SK-MEL-5 (cell line): Measurements from ENCODE around the gene RECQL5. TPM values are rescaled to one million over a fixed set of nuclear protein-coding genes. Genes with fewer than 3 reads are reported as not detected.

Source experiments
- DNase-seq: peaks from one replicate; pipeline ENCODE4 v3.0.0-alpha.2; 2016; ENCODE audit warnings: low read depth, low spot score
- in situ Hi-C: cut with HindIII; loops from 2 replicates; pipeline ENCODE4 v1.10.0; 2016; ENCODE audit warnings: low sequenced_read_pairs, high pct_unique_total_duplicates, low pct_unique_long_range_greater_than_20kb
- total RNA-seq: library from RNA; depleted of rRNA; stranded (reverse); fragments of >200 nt; shearing (Covaris generic); gene quantifications from 2 replicates; pipeline ENCODE4 v1.2.3, GENCODE V29; 2014

RECQL5 gene
- total RNA-seq, 1 experiment from 2014 or later, result 27.7 TPM

DNA sequence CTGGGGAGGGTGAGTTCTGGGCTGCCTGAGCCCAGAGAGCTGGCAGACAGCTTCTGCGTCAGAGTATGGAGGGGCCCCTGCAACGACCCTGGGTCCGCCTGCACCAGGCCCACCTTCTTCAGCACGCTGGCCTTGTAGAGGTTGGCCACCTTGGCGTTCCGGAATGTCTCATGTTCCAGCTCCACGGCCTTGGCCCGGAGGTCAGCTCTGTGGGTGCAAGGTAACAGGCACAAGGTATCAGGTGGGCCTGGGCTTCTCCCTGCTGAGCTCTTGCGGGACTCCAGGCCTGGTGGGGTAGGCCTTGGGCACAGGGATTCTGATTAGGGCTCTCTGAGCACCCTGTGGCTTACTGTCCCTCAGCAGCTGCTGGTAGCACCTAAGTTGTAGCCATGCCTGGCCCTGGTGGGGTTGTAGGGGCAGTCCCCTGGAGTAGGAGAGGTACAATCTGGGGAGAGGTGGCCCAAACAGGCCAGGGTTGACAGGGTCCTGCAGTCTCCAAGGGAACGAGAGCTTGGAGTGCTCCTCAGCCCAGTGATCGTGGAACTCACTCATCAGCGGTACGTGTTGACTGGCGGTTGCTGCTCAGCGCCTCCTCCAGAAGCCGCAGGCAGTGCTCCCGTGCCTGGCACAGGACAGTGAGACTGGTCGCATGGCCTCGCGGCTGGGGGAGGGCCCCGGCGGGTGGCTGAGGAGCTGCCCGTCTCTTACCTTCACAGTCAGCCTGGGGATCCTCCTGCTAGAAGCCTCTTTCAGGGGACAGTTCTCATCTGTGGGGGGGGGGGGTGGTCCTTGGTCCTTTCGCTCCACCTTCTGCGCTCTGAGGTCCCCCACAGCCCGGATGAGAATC, 36.7 kb downstream of the RECQL5 start:
- in situ Hi-C loops, result no loop called here
- no peak for DNase-seq

DNA sequence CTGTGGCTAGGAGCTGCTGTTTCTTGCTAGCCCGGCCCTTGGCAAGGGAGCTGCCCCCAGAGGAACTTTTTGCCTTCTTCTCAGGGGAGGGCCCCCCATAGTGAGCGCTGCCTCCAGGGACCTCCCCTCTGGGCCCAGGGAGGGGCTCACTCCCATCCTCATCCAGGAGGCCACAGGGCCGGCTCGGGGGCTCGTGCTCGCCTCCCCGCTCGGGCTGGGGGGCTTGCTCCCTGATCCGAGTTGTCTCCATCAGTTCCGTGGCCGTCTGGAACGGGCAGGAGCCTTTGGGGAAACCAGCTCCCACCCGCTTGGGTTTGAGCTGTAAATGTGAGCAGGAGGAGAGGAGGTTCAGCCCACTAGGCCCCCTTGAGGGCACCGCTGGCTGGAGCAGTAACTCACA, 37.8 kb downstream of the RECQL5 start:
- no peak for DNase-seq
- in situ Hi-C loops, result no loop called here

- in situ Hi-C loops, result no loop called here
- no peak for DNase-seq
These were observed 38.5 kb downstream of the RECQL5 start for GRCh38 chr17:75628425-75628824.

DNA sequence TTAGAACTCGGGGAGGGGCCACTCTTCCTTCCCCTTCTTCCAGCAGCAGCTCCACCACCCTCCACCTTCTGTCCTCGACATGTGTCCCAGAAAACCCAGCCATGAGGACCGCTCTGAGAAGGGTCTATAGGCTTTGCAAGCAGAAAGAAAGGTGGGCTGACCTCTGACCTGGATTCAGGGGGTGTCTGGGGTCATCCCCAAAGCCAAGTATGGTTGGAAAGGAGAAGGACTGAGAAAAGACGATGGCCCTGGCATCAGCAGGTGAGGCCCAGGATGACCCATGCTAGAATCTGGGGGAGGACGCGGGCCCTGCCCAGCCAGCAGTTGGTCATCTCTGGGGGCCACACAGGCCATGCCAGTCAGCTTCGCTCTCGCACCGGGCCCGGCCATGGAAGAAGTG, 39.9 kb downstream of the RECQL5 start:
- DNase-seq, result no peak
- in situ Hi-C loops, result no loop called here

GRCh38 chr17:75626496-75627038, 40.4 kb downstream of the RECQL5 start:
- DNase-seq, result no peak
- in situ Hi-C loops, result no loop called here

DNA sequence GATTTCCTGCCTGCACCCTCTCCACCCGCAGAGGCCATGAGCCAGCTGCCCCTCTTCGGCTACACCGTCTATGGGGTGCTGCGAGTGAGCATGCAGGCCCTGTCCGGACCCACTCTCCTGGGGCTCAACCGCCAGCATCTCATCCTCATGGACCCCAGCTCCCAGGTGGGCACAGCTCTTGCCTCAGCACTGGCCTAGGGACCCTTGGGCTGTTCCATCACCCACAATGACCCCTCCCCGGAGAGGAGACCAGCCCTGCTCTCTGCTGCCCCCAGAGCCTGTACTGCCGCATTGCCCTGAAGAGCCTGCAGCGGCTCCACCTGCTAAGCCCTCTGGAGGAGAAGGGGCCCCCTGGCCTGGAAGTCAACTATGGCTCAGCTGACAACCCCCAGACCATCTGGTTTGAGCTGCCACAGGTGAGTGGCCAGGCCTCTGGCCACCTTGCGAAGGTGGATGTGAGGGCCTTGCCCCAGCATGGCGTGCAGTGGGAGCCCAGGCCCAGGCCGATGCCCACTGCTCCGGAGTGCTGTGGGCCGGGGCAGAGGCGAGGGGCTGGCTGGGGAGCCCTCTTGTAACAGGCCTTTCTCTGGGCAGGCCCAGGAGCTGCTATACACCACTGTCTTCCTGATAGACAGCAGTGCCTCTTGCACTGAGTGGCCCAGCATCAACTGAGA, 41.0 kb downstream of the RECQL5 start:
- in situ Hi-C loops, result no loop called here
- DNase-seq, result peak; percentile 72

- DNase-seq, result no peak
These were observed 42.1 kb downstream of the RECQL5 start for GRCh38 chr17:75624714-75625345.

DNA sequence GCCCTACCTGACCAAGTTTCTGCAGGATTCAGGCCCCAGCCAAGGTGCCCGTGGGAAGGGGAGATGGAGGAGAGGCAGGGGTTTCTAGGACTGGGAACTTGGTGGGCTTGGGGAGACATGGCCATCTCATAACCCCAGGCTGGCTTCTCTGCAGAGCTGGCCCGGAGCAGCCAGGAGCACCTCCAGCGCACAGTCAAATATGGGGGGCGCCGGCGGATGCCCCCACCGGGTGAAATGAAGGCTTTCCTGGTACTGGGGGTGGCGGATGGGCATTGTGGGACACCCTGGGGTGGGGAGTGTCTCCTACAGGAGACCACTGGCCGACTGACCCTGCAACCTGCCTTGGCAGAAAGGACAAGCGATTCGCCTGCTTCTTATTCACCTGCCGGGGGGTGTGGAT, 42.9 kb downstream of the RECQL5 start:
- no peak for DNase-seq
- in situ Hi-C loops, result no loop called here

More at GRCh38 chr17:75624714-75625345, 42.1 kb downstream of the RECQL5 start:
- in situ Hi-C loops, result no loop called here

DNA sequence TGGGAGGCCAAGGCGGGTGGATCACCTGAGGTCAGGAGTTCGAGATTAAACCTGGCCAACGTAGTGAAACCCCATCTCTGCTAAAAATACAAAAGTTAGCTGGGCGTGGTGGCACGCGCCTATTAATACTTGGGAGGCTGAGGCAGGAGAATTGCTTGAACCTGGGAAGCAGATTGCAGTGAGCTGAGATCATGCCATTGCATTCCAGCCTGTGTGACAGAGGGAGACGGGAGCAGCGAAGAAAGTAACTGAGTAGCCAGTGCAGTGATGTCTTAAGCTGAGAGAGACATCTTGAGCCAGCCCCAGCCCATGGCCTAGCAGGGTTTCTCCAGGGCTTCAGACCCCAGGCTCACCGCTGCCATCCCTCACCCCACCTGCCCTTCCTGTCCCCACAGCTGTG, 43.6 kb downstream of the RECQL5 start:
- no peak for DNase-seq
- in situ Hi-C loops, result no loop called here

- DNase-seq, result no peak
- in situ Hi-C loops, result no loop called here
These were observed 44.1 kb downstream of the RECQL5 start for GRCh38 chr17:75622771-75623273.

DNA sequence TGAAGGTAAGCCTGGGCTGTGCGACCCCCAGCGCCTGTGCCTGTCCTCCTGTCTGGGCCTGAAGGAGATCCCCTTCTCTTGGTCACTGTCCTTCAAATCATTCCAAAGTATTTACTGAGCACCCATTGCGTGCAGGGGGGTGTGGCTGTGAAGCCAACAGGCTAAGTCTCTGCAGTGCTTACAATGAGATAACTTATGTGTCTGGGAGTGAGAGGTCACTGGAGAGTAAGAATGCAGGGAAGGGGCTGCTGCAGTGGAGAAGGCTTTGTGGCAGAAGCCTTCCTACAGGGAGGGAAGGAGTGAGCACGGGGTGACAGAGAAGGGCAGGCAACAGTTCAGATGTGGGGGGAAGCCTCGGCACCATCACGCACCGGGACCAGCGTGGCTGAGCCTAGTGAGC, 44.9 kb downstream of the RECQL5 start:
- DNase-seq, result no peak
- in situ Hi-C loops, result no loop called here

GRCh38 chr17:75621489-75621888, 45.5 kb downstream of the RECQL5 start:
- DNase-seq, result no peak
- in situ Hi-C loops, result no loop called here

DNA sequence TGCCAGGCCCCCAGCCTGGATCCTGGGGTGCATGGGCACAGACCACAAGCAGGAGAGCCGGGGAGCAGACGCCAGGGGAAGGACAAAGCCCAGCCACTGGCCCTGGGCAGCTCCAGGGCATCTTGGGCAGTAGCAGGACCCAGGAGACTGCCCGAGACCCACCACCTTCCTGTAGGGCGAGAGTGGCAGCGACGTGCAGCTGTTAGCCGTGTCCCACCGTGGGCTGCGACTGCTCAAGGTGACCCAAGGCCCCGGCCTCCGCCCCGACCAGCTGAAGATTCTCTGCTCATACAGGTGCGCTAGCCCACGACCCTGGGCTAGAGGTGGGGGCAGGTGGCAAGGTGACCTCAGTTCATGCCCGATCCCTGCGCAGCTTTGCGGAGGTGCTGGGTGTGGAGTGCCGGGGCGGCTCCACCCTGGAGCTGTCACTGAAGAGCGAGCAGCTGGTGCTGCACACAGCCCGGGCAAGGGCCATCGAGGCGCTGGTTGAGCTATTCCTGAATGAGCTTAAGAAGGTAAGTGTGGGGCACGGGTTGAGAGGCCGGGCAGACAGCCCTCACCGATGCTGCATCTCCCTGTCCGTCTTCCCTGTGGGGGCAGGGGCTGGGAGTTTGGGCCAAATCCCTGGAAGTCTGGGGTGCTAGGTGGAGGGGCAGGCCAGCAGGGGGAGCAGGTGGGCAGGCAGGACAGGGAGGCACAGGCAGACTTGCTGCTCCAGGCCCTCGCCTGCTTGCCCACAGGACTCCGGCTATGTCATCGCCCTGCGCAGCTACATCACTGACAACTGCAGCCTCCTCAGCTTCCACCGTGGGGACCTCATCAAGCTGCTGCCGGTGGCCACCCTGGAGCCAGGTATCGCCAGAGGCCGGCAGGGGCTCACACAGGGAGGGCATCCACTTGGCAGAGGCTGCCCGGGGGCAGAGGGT, 47.2 kb downstream of the RECQL5 start:
- in situ Hi-C loops, result no loop called here
- DNase-seq, result peak; percentile 65

DNA sequence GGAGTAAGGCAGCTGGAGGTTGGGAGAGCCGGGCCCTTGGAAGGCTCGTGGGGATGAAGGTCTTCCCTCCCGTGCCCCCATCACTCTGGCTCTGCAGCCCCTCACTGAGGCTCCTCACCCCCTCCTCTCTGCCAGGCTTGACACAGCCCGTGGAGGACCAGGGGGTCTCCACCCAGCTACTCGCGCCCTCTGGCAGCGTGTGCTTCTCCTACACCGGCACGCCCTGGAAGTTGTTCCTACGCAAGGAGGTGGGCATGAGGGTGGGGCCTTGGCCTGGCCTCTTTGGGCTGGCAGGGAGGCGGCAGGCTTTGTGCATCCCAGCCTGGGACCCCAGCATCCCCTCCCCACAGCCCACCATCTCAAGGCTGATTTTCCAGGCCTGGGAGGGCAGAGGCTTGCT, 49.3 kb downstream of the RECQL5 start:
- in situ Hi-C loops, result no loop called here
- DNase-seq, result no peak

DNA sequence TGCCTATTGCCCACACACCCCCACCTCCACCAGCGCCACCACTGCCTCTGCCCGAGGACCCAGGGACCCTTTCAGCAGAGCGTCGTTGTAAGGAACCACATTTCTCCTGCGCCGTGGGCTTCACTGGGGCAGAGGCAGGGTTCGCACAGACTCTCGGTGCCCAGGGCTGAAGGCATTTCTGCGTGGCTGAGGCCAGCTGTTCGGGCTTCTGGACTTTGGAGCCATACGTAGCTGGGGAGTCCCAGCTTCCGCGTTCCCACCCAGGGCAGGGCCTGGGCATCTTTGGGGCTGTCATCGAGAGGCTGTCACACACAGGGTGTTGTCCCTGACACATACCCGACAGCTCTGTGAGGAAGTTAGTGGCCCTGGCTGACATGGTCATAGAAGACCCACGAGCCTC, 49.7 kb downstream of the RECQL5 start:
- in situ Hi-C loops, result no loop called here
- DNase-seq, result no peak

DNA sequence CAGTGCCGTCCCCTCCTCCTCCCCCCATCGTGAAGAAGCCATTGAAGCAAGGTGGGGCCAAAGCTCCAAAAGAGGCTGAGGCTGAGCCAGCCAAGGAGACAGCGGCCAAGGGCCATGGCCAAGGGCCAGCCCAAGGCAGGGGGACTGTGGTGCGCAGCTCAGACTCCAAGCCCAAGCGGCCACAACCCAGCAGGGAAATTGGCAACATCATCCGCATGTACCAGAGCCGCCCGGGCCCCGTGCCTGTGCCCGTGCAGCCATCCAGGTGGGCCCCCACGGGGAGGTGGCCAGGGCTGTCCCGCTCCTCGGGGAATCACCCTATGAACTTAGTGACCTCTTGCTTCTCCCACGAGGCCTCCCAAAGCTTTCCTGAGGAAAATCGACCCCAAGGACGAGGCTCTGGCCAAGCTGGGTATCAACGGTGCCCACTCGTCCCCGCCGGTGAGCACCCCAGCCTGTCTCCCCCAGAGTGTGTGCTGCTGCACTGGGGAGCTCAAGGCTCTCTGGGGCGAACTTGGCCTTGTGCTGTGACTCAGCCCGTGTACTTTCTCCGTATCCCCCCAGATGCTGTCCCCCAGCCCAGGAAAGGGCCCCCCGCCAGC, 50.3 kb downstream of the RECQL5 start:
- in situ Hi-C loops, result no loop called here
- DNase-seq, result no peak

DNA sequence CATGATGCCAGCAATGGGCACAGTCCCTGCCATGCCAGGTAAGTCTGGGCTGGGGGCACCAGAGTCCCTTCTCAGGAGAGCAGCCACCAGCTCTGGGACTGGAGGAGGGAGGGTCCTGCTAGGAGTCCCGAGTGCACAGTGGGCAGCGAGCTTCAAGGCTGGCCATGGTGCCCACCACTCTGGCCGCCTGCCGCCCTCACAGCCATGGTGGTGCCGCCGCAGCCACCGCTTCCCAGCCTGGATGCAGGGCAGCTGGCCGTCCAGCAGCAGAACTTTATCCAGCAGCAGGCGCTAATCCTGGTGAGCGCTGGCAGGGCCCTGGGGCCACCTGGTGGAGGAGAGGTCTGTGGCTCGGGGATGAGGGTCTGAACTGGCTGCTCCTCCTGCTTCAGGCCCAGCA, 51.7 kb downstream of the RECQL5 start:
- in situ Hi-C loops, result no loop called here
- DNase-seq, result no peak
